Measurements from ENCODE around the gene COG3. TPM values are rescaled to one million over a fixed set of nuclear protein-coding genes. Genes with fewer than 3 reads are reported as not detected.

COG3 gene
- total RNA-seq, 2 donors from 2014 or later, result 11.7 to 18.6 TPM

DNA sequence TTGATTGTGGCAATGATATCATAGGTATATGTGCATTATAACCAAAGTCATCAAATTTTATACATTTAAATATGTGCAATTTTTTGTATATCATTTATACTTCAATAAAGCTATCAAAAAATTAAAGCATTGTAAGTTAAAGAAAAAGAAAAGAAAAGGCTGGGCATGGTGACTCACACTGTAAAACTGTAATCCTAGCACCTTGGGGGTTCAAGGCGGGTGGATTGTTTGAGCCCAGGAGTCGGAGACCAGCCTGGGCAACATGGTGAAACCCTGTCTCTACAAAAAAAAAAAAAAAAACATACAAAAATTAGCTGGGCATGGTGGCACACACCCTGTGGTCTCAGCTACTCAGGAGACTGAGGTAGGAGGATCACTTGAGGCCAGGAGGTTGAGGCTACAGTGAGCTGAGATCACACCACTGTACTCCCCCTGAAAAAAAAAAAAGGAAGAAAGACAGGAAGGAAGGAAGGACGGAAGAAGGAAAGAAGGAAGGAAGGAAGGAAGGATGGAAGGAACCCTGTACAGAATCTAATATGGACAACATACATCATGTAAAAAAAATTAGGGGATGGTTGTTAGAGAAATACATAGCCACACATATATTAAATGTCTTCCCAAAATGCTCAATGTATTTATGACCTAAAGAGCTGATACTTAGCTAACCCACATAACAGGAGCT, 24.8 kb upstream of the COG3 start:
- ATAC-seq, result no peak
- intact Hi-C loops (cut with DNase I), result no loop called here
- no peak for DNase-seq

DNA sequence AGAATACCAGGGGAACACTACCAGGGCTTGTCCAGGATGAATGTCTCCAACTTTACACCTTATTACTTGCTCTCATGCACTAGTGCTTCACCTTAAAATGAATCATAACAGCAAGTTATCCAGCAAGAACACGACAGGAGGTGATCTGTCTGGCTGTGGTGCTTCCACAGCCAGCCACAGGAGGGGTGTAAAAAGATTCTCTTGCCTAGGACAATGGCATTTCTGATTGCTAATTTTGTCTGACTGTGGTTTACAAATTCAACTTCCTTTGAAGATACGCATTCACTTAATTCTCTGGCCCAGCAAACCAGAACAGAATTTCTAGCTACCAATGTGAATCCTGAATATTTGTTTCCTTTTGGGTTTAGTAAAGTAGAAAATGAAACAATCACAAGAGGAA, 23.1 kb upstream of the COG3 start:
- intact Hi-C loops (cut with DNase I), result no loop called here
- peak; percentile 46 to 52 for ATAC-seq
- no peak for DNase-seq

DNA sequence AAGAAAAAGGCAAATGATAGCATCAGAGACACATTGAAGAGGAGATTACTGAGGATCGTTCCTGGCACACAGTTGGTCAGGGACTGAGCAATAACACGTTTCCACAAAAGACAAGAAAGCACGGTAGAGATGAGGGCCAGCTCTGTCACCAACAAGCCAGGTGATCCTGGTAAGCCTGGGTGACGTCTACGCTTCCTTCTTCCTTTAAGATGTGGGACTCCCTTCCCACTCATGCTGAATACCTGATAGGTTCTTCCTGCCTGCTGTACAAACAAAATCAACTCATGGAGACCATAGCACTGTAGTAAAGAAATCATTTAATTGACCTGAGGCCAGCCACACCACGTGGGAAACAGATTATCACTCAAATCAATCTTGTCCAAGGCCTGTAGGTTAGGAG, 19.7 kb upstream of the COG3 start:
- intact Hi-C loops (cut with DNase I), result no loop called here
- DNase-seq, result no peak
- no peak for ATAC-seq

DNA sequence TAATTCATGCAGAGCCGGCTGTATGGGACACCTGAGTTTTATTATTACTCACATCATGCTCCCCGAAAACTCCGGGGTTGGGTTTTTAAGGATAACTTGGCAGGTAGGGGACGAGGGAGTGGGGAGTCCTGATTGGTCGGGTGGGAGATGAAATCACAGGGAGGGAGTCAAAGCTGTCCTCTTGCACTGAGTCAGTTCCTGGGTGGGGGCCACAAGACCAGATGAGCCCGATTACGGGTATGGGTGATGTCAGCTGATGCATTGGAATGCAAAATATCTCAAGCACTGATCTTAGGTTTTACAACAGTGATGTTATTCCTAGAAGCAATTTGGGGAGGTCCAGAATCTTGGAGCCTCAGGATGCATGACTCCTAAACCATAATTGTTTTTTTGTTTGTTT, 18.6 kb upstream of the COG3 start:
- intact Hi-C loops (cut with DNase I), result no loop called here
- ATAC-seq, result no peak
- no peak for DNase-seq

DNA sequence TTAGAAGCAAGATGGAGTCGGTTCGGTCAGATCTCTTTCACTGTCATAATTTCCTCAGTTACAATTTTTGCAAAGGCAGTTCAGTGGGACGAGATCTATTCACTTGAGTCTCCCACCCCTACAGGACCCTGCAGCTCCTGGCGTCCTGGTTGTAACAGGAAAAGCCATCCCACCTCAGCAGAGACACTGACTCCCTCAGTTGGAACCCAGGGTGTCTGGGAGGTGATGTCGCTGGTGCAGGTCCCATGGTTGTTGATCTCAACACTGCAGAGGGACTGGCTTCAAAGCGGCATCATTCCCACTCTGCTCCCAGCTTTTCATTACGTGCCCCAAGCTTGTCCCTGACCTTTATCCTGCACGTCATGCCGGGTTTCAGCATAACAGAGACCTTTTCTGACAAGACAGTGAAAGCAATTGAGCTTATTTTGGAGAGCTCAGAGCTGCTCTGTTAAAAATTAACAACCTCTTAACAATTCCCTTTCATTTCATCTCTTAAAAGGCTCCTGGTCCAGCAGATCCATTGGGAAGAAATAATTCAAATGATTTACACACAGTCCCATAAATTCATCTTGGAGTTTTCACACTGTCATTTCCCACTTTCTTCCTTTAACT, 17.6 kb upstream of the COG3 start:
- intact Hi-C loops (cut with DNase I), result no loop called here
- no peak for DNase-seq
- ATAC-seq, result no peak

DNA sequence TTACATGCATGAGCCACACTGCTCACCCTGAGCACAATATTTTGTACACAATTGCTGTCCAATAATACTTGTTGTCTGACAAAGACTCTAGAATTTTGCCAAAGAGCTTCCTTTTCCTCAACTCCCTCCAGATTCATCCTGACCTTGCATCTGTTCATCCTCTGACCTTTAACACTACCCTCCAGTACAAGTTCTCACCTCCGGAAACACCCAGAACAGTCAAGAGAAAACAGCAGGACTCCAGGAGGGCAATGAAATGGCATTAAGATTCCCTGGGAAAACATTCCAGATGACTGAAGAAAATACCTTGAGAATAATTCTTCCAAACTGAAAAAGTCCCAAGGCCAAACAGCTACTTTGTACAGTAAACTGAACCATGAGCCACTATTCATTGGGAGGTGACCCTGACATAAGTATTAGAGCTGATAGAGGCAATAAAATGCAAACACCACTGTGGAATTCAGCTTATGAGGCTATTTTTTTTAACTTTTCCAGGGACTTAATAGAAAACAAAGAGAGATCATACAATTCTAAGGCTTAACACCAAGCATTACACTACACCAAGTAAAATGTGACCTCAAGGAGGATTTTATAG, 15.7 kb upstream of the COG3 start:
- intact Hi-C loops (cut with DNase I), result no loop called here
- ATAC-seq (no peak), DNase-seq (no peak)

DNA sequence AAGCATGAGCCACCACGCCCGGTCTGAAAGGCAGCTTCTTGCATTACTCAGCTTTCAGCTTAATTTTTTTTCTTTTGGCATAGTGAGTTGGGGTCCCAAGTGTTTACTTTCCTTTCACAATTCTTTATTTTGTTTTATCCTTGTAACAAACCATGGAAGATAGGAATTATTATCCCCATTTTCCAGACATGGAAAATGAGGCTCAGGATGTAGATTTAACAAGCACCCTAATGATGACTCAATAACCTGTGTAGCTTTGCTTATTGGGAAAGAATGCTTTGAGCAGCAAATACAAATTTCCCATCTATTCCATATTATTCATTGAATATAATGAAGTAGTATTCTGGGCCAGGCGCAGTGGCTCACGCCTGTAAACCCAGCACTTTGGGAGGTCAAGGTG, 13.5 kb upstream of the COG3 start:
- DNase-seq, result no peak
- intact Hi-C loops (cut with DNase I), result no loop called here
- ATAC-seq, result no peak

DNA sequence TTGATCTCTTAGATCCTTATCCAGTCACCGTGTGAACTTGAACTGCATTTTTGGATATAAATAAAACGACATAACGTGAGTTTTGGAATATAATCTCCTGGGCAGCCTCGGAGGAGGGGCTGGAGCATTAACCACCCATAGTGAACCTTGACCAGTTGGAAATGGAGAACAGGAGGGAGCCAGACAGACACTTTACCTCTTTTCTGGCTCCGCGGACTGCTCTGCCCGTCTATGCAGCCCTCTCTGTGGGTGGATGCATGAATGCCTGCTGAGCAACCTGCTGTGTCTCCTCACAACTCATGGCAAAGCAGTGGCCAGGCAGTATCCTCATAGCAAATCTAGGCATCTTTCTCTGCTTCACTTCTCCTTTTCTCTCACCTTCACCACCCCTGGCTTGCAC, 10.5 kb upstream of the COG3 start:
- intact Hi-C loops (cut with DNase I), result no loop called here
- DNase-seq, result no peak
- no peak for ATAC-seq

DNA sequence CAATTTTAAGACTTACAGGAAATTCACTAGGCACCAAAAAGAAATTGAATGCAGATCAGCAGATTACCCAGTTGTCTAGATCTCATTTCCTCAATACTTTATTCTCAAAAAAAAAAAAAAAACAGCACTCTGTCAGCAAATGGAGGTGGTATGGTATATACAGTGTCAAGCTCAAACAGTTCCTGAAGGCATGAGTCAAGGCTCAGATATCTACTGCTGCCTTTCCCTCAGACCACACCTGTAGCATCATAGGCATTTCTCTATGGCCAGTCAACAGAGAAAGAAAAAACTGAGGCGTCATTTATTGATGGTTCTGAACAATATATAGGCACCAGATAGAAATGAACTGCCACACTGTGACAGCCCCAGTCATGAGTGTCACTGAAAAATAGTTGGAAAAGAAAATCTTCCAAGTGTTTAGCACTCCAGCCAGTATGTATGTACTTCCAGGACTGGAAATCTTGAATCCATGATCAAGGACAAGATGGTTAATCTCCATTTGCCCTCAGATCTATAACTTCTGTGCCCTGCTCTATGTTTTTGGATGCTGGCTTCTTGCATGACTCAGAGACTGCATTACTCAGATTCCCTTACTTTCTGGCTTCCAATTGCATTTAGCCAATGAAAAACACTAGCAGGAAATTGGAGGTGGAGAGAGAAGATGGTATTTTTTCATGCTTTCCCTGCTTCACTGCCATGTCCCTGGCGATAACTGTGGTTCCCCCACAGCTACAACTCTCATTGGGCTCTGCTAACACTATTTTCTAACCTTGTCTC, 8.4 kb upstream of the COG3 start:
- ATAC-seq (no peak), DNase-seq (no peak)
- intact Hi-C loops (cut with DNase I), result no loop called here

DNA sequence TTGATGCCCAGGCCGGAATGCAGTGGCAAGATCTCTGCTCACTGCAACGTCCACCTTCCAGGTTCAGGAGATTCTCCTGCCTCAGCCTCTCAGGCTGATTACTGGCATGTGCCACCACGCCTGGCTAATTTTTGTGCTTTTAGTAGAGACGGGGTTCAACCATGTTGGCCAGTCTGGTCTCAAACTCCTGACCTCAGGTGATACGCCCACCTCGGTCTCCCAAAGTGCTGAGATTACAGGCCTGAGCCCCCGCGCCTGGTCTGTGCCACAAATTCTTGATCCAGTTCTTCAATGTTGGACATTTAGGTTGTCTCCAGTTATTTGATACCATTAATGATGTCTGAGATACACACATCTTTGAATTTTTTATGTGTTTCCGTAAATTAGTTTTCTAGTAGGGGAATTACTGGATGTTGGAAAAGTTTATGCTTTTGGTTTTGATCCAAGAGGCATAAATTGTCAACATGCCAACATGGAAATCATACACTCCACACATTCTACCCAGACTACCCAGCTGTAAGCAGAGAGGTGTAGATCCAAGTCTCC, 525 bp upstream of the COG3 start:
- ATAC-seq (no peak), DNase-seq (no peak)
- intact Hi-C loops (cut with DNase I), result loop anchor here in 1 of 2 donors (5.0 kb wide), 1 partner anchor 92 kb away; no protein-coding TSS in a partner anchor

DNA sequence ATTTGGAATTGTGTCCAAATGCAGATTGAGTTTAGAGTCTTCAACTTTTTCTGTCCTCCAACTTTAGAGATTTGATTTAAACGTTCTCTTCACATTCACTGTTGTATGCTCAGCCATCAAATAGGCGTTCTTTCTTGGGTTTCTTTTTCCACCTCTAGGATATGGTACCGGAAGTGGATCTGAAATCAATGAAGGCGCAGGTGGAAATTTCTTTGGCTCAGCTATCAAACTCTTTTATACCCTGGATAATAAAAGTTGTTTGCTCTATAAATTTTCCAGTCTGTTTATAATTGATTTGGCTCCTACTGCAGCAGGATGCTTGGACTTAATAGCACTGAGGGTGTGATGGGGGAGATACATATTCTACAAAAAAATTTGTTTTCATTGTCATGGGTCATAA, 1.6 kb downstream of the COG3 start:
- no peak for ATAC-seq
- DNase-seq, result no peak
- intact Hi-C loops (cut with DNase I), result loop anchor here in 1 of 2 donors (5.0 kb wide), 1 partner anchor 49 kb away; the partner anchor contains the start of gene SLC25A30

DNA sequence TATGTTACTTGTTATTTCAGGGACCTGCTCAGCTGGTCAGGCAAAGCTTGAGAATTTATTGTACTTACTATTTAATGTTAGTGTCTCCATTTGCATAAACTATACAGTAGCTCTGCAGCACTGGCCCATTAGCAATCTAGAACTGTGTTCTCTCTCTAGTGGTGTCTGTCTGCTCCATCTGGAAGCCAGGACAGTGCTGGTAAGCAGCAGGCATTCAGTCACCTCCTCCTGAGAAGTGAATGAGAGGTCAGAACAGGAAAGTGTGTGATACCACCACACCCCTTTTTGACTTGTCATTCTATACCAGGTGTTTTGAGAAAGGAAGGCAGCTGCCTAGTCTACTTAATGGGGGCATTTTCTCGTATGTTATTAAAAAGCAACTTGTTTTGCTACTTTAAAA, 3.9 kb downstream of the COG3 start:
- ATAC-seq, result no peak

DNA sequence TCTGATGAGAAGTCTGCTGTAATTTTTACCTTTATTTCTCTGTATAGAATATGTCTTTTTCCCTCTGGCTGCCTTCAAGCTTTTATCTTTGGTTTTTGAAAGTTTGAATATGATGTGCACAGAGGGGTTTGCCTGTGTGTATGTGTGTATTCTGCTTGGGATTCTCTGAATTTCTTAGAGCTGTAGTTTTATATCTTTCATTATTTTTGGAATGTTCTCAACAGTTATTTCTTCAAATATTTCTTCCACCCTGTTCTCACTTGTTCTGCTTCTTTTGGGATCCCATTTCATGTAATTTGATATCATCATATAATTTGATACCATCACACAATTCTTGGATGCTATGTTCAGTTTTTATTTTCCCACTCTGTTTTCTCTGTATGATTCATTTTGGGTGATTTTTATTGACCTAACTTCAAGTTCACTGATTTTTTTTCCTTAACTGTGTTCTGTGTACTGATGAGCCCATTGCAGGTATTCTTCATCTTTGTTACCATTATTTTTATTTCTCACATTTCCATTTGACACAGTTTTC, 7.5 kb downstream of the COG3 start:
- DNase-seq (no peak), ATAC-seq (no peak)
- intact Hi-C loops (cut with DNase I), result no loop called here

More for the DNA sequence above, 3.9 kb downstream of the COG3 start:
- intact Hi-C loops (cut with DNase I), result loop anchor here in 1 of 2 donors (5.0 kb wide), 1 partner anchor 51 kb away; the partner anchor contains the start of gene SLC25A30
- DNase-seq, result no peak

DNA sequence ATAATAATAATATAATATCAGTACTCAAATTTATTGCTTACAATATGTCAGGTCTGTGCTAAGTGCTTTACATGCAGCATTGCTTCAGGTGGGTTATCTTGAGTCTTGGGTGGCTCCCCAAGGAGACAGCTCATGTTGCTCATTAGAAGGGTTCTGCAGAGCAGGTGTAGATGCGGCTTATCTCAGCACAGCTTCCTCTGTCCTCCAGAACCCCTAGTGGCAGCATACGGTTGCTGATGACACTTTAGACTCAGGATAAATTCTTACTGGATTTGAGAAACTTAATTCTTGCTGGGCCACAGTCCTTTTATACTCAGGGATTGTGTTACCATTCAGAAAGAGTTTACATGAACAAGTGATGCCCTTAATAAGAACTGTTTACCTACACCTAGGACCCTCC, 8.9 kb downstream of the COG3 start:
- no peak for DNase-seq
- intact Hi-C loops (cut with DNase I), result no loop called here
- ATAC-seq, result no peak

DNA sequence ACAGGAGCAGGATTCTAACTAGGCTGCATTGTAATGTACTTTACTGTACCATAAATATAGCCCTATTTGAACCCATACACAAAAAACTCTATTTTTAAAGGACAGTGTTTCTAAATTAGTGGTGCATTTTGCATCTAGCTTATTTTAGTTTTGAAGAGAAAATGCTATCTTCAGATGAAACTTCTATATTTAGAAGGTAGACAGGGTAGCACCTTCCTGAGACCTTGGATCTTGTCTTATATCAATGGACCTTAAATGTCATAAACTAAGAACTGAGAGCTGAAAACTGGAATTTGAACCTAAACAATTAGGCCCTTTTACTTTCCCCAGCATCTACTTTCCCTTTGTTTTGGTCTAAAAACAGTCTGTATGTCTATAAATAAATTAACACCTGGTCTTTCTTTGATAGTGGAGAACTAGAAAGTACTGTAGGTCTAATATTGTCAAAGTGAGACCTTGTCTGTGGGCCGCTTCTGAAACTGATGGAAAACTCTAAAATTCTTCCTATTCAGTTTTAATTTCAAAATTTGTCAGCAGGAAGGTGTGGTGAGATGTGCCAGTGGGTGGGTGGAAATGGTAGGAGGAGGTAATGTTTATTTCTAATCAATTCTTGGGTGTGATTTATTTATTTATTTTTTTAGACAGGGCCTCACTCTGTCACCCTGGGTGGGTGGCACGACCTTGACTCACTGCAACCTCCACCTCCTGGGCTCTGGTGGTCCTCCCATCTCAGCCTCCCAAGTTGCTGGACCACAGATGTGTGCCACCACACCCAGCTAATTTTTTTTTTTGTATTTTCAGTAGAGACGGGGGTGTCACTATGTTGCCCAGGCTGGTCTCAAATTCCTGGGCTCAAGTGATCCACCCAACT, 10.1 kb downstream of the COG3 start:
- DNase-seq (no peak), ATAC-seq (no peak)
- intact Hi-C loops (cut with DNase I), result no loop called here

DNA sequence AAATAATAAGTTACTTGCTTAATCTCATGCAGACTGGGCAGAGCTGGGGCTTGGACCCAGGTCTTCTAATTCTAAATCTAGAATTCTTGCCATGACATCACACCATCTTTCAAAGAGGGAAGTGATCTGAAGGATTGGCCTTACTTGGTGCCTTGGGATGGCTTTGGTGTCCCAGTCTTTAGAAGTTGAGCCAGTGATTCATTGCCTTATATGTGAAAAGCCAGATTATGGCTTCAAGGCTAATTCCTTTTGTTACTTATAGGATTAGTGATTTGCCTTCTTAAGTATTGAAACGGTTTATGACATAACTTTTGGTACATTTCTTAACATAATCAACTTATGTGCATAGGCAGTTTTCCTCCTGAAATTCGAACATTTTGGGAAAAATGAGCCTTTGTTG, 14.9 kb downstream of the COG3 start:
- no peak for ATAC-seq
- DNase-seq, result no peak
- intact Hi-C loops (cut with DNase I), result no loop called here

DNA sequence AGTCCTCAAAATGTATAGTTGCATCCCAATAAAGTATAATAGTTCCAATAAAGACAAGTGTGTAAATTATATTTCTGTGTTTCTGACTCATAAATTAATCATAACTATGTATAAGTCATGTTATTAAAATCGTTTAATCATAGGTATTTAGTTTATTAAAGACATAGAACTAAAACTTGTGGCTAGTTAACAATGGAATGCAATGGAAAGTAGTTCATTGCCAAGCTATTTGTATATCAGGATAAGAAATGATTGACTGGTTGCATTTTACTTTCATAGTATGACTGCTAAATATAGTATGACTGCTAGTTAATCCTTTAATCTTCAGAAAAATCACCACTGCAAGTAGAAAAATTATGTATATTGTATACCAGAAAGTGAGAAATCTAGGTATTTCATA, 16.9 kb downstream of the COG3 start:
- no peak for DNase-seq
- no peak for ATAC-seq
- intact Hi-C loops (cut with DNase I), result no loop called here

DNA sequence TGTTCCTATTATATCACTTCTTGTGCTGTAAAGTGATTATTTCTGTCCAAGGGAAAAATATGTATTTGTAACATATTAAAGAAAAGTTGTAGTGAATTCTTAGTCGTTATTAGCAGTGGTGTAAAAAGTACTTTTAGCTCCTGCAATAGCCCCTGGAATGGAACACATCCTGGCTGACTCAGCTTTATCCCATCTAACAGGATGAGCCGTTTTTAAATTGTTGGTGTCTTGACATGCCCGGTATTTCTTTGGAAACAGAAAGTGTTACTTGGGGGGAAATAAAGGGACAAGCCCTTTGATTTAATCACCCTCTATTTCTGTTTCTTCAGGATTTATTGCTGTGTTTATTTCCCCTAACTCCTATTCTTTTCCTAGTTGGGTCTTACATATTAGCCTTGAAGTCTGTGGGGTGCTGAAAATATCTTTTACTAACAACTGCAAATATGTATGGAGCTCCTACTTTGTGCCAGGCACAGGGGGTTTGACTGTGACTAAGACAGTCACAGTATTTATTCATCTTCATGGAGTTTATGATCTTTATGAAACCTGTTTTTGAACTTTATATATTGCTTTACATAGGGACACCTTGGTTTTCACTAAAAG, 17.9 kb downstream of the COG3 start:
- no peak for ATAC-seq
- intact Hi-C loops (cut with DNase I), result no loop called here
- DNase-seq, result no peak

Measured in left cardiac atrium (tissue), 4 donors.